Hepatocyte (in vitro differentiated cells): ENCODE results near the gene C20orf173. TPM values are rescaled to one million over a fixed set of nuclear protein-coding genes. Genes with fewer than 3 reads are reported as not detected.
"Not testable (repeated sequence)": the region's sequence is repeated elsewhere in the genome, so short reads cannot be mapped to it uniquely, and the experiment has no call there.

ENCODE experiments used
- DNase-seq: peaks from one replicate; pipeline ENCODE4 v3.0.0-alpha.2; 2016; ENCODE audit warnings: low spot score
- H2AFZ ChIP-seq: fragments of 200-600 bp; sonication (generic); 2 replicates; pipeline ENCODE4 v1.6.0; 2016; ENCODE audit warnings: antibody characterized with exemption, mild to moderate bottlenecking
- H3K27ac ChIP-seq: fragments of 200-600 bp; sonication (generic); 2 replicates; pipeline ENCODE4 v1.5.1; 2016; ENCODE audit warnings: mild to moderate bottlenecking
- H3K27me3 ChIP-seq: fragments of 200-600 bp; sonication (generic); 2 replicates; pipeline ENCODE4 v1.6.1; 2016
- H3K36me3 ChIP-seq: fragments of 200-600 bp; sonication (generic); replicated peaks from 2 replicates; pipeline ENCODE4 v1.5.1; 2016; ENCODE audit warnings: low read depth; ENCODE audit not compliant: insufficient read depth
- H3K4me1 ChIP-seq: fragments of 200-600 bp; sonication (generic); 2 replicates; pipeline ENCODE4 v1.5.1; 2016; ENCODE audit warnings: mild to moderate bottlenecking, moderate library complexity; ENCODE audit not compliant: insufficient read depth
- H3K4me2 ChIP-seq: fragments of 200-600 bp; sonication (generic); 2 replicates; pipeline ENCODE4 v1.6.0; 2016
- H3K4me3 ChIP-seq: fragments of 200-600 bp; sonication (generic); 2 replicates; pipeline ENCODE4 v1.5.1; 2016; ENCODE audit warnings: mild to moderate bottlenecking
- H3K79me2 ChIP-seq: fragments of 200-600 bp; sonication (generic); 2 replicates; pipeline ENCODE4 v1.6.0; 2017; ENCODE audit warnings: mild to moderate bottlenecking
- H3K9me2 ChIP-seq: fragments of 200-600 bp; sonication (generic); replicated peaks from 2 replicates; pipeline ENCODE4 v1.6.0; 2017; ENCODE audit warnings: mild to moderate bottlenecking; ENCODE audit not compliant: insufficient read depth
- H3K9me3 ChIP-seq: fragments of 200-600 bp; sonication (generic); 2 replicates; pipeline ENCODE4 v1.5.1; 2016; ENCODE audit warnings: low read depth, mild to moderate bottlenecking
- H4K20me1 ChIP-seq: fragments of 200-600 bp; sonication (generic); 2 replicates; pipeline ENCODE4 v1.6.0; 2016; ENCODE audit warnings: mild to moderate bottlenecking; ENCODE audit not compliant: insufficient read depth, poor library complexity, severe bottlenecking
- CTCF ChIP-seq: fragments of 200-600 bp; sonication (generic); IDR thresholded peaks from 2 replicates; pipeline ENCODE4 v1.5.1; 2016; ENCODE audit warnings: antibody characterized with exemption, mild to moderate bottlenecking; ENCODE audit not compliant: poor library complexity
- EZH2 ChIP-seq: fragments of 200-600 bp; sonication (generic); IDR thresholded peaks from 2 replicates; pipeline ENCODE4 v1.6.1; 2016; ENCODE audit warnings: antibody characterized with exemption, mild to moderate bottlenecking, borderline replicate concordance
- EZH2phosphoT487 ChIP-seq: fragments of 200-600 bp; sonication (generic); IDR thresholded peaks from one replicate; pipeline ENCODE4 v1.6.1; 2018; ENCODE audit warnings: antibody characterized with exemption, mild to moderate bottlenecking, low read depth, moderate library complexity; ENCODE audit not compliant: unreplicated experiment, severe bottlenecking
- WGBS: methylation state at CpG from one replicate; pipeline ENCODE4 v1.1.6; 2016; ENCODE audit warnings: low lambda C conversion rate; ENCODE audit errors: missing lambda C conversion rate; 5-methylcytosine and 5-hydroxymethylcytosine counted together
- polyA plus RNA-seq: library from polyadenylated mRNA; unstranded; fragments of >200 nt; fragmentation: Nextera tagmentation; extraction: Ambion mirVana; gene quantifications from 2 replicates; pipeline ENCODE4 v1.2.1, GENCODE V29; 2016
- total RNA-seq: library from RNA; depleted of rRNA; stranded (reverse); fragments of >200 nt; gene quantifications from 2 replicates; pipeline ENCODE4 v1.2.3, GENCODE V29; 2014

C20orf173 gene
- total and polyA plus RNA-seq, 2 experiments from 2014 or later, result not detected

GRCh38 chr20:35547329-35547728, 17.9 kb upstream of the C20orf173 start:
- Histone ChIP-seq H3K27me3 (no peaks in the 10 kb centered on the region), H3K4me1 (peaks cover 5% of the 10 kb centered on the region), H3K4me2 (no peak overlapping the region), H3K9me2 (no peaks in the 10 kb centered on the region), H3K4me3 (no peak overlapping the region), H3K9me3 (no peaks in the 10 kb centered on the region), H3K27ac (no peak overlapping the region), H4K20me1 (no peaks in the 10 kb centered on the region), H3K79me2 (peaks cover 5% of the 10 kb centered on the region), H2AFZ (no peak overlapping the region), H3K36me3 (no peaks in the 10 kb centered on the region)
- TF ChIP-seq EZH2phosphoT487 (no peak), EZH2 (no peak), CTCF (no peak)
- DNase-seq, result no peak
- 87% methylated on average over 9 of the region's 9 CpGs for WGBS

GRCh38 chr20:35546127-35546526, 16.7 kb upstream of the C20orf173 start:
- H3K9me3 ChIP-seq, result no peaks in the 10 kb centered on the region
- TF ChIP-seq EZH2phosphoT487, result no peak
- TF ChIP-seq EZH2, result no peak
- TF ChIP-seq CTCF, result no peak
- no peaks in the 10 kb centered on the region for H3K9me2 ChIP-seq
- no peaks in the 10 kb centered on the region for H4K20me1 ChIP-seq
- no peaks in the 10 kb centered on the region for H3K36me3 ChIP-seq
- H3K4me3 ChIP-seq, result no peak overlapping the region
- peaks cover 10% of the 10 kb centered on the region for H3K4me1 ChIP-seq
- 86% methylated on average over 1 of the region's 1 CpG for WGBS
- H3K4me2 ChIP-seq, result no peak overlapping the region
- H3K27me3 ChIP-seq, result no peaks in the 10 kb centered on the region
- H3K79me2 ChIP-seq, result peaks cover 6% of the 10 kb centered on the region
- no peak for DNase-seq
- no peak overlapping the region for H3K27ac ChIP-seq
- no peak overlapping the region for H2AFZ ChIP-seq

- not testable (repeated sequence) for H3K4me3 ChIP-seq, DNase-seq, H2AFZ ChIP-seq, H3K9me2 ChIP-seq, H3K9me3 ChIP-seq, H3K4me2 ChIP-seq, H4K20me1 ChIP-seq, H3K36me3 ChIP-seq, H3K27me3 ChIP-seq, H3K27ac ChIP-seq, H3K79me2 ChIP-seq
- 99% methylated on average over 7 of the region's 7 CpGs for WGBS
- H3K4me1 ChIP-seq, result peaks cover 10% of the 10 kb centered on the region
Observed at GRCh38 chr20:35544941-35545340, 15.5 kb upstream of the C20orf173 start.

- H3K4me1 ChIP-seq, result peaks cover 10% of the 10 kb centered on the region
- H3K9me3 ChIP-seq, result no peaks in the 10 kb centered on the region
- no peaks in the 10 kb centered on the region for H3K9me2 ChIP-seq
- peaks cover 6% of the 10 kb centered on the region for H3K79me2 ChIP-seq
- H3K27me3 ChIP-seq, result no peaks in the 10 kb centered on the region
- 96% methylated on average over 15 of the region's 16 CpGs for WGBS
- no peak overlapping the region for H3K27ac ChIP-seq
- TF ChIP-seq EZH2phosphoT487 (no peak), CTCF (no peak), EZH2 (no peak)
- H3K36me3 ChIP-seq, result no peaks in the 10 kb centered on the region
- DNase-seq, result no peak
- no peaks in the 10 kb centered on the region for H4K20me1 ChIP-seq
- no peak overlapping the region for H3K4me2 ChIP-seq
- H2AFZ ChIP-seq, result no peak overlapping the region
- H3K4me3 ChIP-seq, result no peak overlapping the region
Observed at GRCh38 chr20:35544436-35544835, 15.0 kb upstream of the C20orf173 start.
